Endothelial cell of umbilical vein (primary cell): ENCODE measurements around the gene CEACAM21. TPM values are rescaled to one million over a fixed set of nuclear protein-coding genes. Genes with fewer than 3 reads are reported as not detected.

ENCODE experiments used
- BruUV-seq: library from RNA; stranded (reverse); fragments of 400-500 nt; replicated peaks from 2 replicates; lab custom pipeline; 2021; lab: Mats Ljungman, UMichigan
- CTCF ChIA-PET: fragments of 300-600, 350-600 bp; sonication (Branson Sonifier 250); formaldehyde crosslinking; loops from one replicate; lab custom pipeline; 2021; ENCODE audit warnings: antibody characterized with exemption, inconsistent platforms; lab: Charles Lee
- POLR2A ChIA-PET: fragments of 300-600, 350-600 bp; sonication (Branson Sonifier 250); formaldehyde crosslinking; loops from one replicate; lab custom pipeline; 2021; ENCODE audit warnings: antibody characterized with exemption, inconsistent platforms; lab: Charles Lee
- DNase-seq: peaks from one replicate; pipeline ENCODE4 v3.0.0-alpha.2; 2011; ENCODE audit warnings: low read depth, low spot score
- FAIRE-seq: peaks from 2 replicates; lab custom pipeline; 2011; peaks lifted over from hg19 to GRCh38; lab: Jason Lieb, UNC
- H2AFZ ChIP-seq: 2 replicates; pipeline ENCODE4 v1.6.0; 2012; ENCODE audit warnings: low read depth, low read length, control low read depth, inconsistent platforms
- H3K27ac ChIP-seq: 2 replicates; pipeline ENCODE4 v1.5.1; 2011; ENCODE audit warnings: low read depth, mild to moderate bottlenecking, control low read depth, low read length, moderate library complexity; ENCODE audit not compliant: insufficient read depth
- H3K27me3 ChIP-seq, 2 experiments: 2 replicates each; pipeline versions ENCODE4 v1.6.0 to v1.6.1; 2011; ENCODE audit warnings: low read length in 2 of 2, mixed read lengths in 1 of 2; ENCODE audit not compliant: control insufficient read depth in 2 of 2, insufficient read depth in 2 of 2
- H3K36me3 ChIP-seq, 2 experiments: 2 replicates in 1 of 2; 3 replicates in 1 of 2; pipeline ENCODE4 v1.5.1; 2011; ENCODE audit warnings: low read length in 2 of 2, mild to moderate bottlenecking in 1 of 2, moderate library complexity in 1 of 2; ENCODE audit not compliant: control insufficient read depth in 2 of 2, insufficient read depth in 2 of 2; ENCODE audit errors: extremely low read depth in 1 of 2
- H3K4me1 ChIP-seq: 3 replicates; pipeline ENCODE4 v1.5.1; 2011; ENCODE audit warnings: mild to moderate bottlenecking, low read length; ENCODE audit not compliant: control insufficient read depth, insufficient read depth; ENCODE audit errors: extremely low read depth
- H3K4me2 ChIP-seq: 2 replicates; pipeline ENCODE4 v1.6.1; 2011; ENCODE audit warnings: low read length, control low read depth, mixed read lengths; ENCODE audit not compliant: insufficient read depth
- H3K4me3 ChIP-seq, 3 experiments: fragments of 200-600 bp in 1 of 3; sonication (generic), shearing (Covaris generic) in 1 of 3; replicated peaks in 1 of 3; 2 replicates each; pipeline ENCODE4 v1.5.1; 2011 to 2016; ENCODE audit warnings: control low read depth in 3 of 3, low read length in 3 of 3, mild to moderate bottlenecking in 2 of 3, inconsistent platforms in 1 of 3, low read depth in 1 of 3, moderate library complexity in 1 of 3; ENCODE audit not compliant: insufficient read depth in 1 of 3
- H3K79me2 ChIP-seq: 2 replicates; pipeline ENCODE4 v1.6.0; 2012; ENCODE audit warnings: low read length, inconsistent platforms; ENCODE audit not compliant: control insufficient read depth, insufficient read depth
- H3K9ac ChIP-seq: replicated peaks from 2 replicates; pipeline ENCODE3; 2011; ENCODE audit warnings: low read length, control low read depth; ENCODE audit not compliant: insufficient read depth; ENCODE audit errors: extremely low read depth
- H3K9me1 ChIP-seq: replicated peaks from 3 replicates; pipeline ENCODE4 v1.6.0; 2011; ENCODE audit warnings: mild to moderate bottlenecking, low read length; ENCODE audit not compliant: control insufficient read depth, insufficient read depth; ENCODE audit errors: extremely low read depth
- H3K9me3 ChIP-seq: replicated peaks from 2 replicates; pipeline ENCODE4 v1.5.1; 2012; ENCODE audit warnings: low read length, inconsistent platforms; ENCODE audit not compliant: control insufficient read depth, insufficient read depth
- H4K20me1 ChIP-seq: replicated peaks from 2 replicates; pipeline ENCODE3; 2011; ENCODE audit warnings: mild to moderate bottlenecking, low read length; ENCODE audit not compliant: control insufficient read depth, insufficient read depth; ENCODE audit errors: extremely low read depth
- CTCF ChIP-seq, 2 donors: IDR thresholded peaks; 1 replicate in 1 of 2; 2 replicates in 1 of 2; pipeline ENCODE4 v1.5.1; 2011; ENCODE audit warnings: low read length in 2 of 2, mild to moderate bottlenecking in 2 of 2, moderate library complexity in 2 of 2, control low read depth in 1 of 2, inconsistent platforms in 1 of 2, low read depth in 1 of 2; ENCODE audit not compliant: insufficient read depth in 1 of 2; ENCODE audit errors: extremely low read depth in 1 of 2
- EZH2 ChIP-seq: IDR thresholded peaks from 2 replicates; pipeline ENCODE4 v1.6.1; 2012; ENCODE audit warnings: borderline replicate concordance, low read depth, mild to moderate bottlenecking, moderate library complexity, low read length, inconsistent platforms; ENCODE audit not compliant: severe bottlenecking
- POLR2A ChIP-seq: IDR thresholded peaks from 2 replicates; pipeline ENCODE4 v1.6.1; 2012; ENCODE audit warnings: low read depth, mild to moderate bottlenecking, control low read depth, low read length
- dilution Hi-C: fragments of 300-500 bp; cut with MboI; formaldehyde crosslinking; loops from one replicate; pipeline ENCODE4 v1.15.0; 2019; ENCODE audit warnings: low sequenced_read_pairs; ENCODE audit not compliant: extremely low pct_ligation_motif_present
- intact Hi-C: fragments of 100-400 bp; cut with micrococcal nuclease; formaldehyde crosslinking; loops from one replicate; pipeline ENCODE4 v1.10.0; 2022
- polyA plus RNA-seq, 4 experiments: library from polyadenylated mRNA; depleted of rRNA in 3 of 4; stranded (reverse) in 3 of 4; unstranded in 1 of 4; fragments of >200 nt; gene quantifications; 2 replicates each; pipeline versions ENCODE4 v1.2.1 to v1.2.3, GENCODE V29; 2011 to 2012; ENCODE audit warnings: missing spikeins in 1 of 4
- total RNA-seq: library from RNA; stranded (reverse); gene quantifications from 2 replicates; pipeline ENCODE4 v1.2.3, GENCODE V29; 2021

CEACAM21 gene
- total and polyA plus RNA-seq, 2 donors (not counting 3 experiments of a cell fraction or from before 2014, with no cell fraction given), result 0.81 to 1.7 TPM

GRCh38 chr19:41616792-41617621 lies 41.0 kb downstream of the CEACAM21 start:
- intact Hi-C loops, result no loop called here
- Histone ChIP-seq H4K20me1 (no peaks in the 10 kb centered on the region), H3K9me3 (no peaks in the 10 kb centered on the region), H3K4me2 (no peak overlapping the region), H3K79me2 (no peaks in the 10 kb centered on the region), H3K27ac (no peak overlapping the region), H2AFZ (no peak overlapping the region), H3K27me3 (no peaks in the 10 kb centered on the region), H3K9me1 (no peaks in the 10 kb centered on the region), H3K9ac (no peak overlapping the region), H3K36me3 (no peaks in the 10 kb centered on the region), H3K4me1 (no peaks in the 10 kb centered on the region), H3K4me3 (no peak overlapping the region)
- TF ChIP-seq POLR2A (no peak), EZH2 (no peak), CTCF (IDR thresholded peaks at IDR 0.05; ENCODE audit: extremely low read depth in 1 of 2, insufficient read depth in 1 of 2, low read depth in 1 of 2, low read length in 2 of 2) (peak in 1 of 2 donors; percentile 4)
- dilution Hi-C loops, result no loop called here
- BruUV-seq, result no TSS peak
- peak; percentile 67 for FAIRE-seq
- peak; percentile 19 for DNase-seq
- CTCF ChIA-PET, result interaction anchor here (1.1 kb wide), 1 partner anchor 20 kb away, joined by 3 read pairs; no protein-coding TSS in a partner anchor
- POLR2A ChIA-PET, result no interaction called here
